Glutamatergic neuron (in vitro differentiated cells): Measurements from ENCODE around the gene CEACAM19. TPM values are rescaled to one million over a fixed set of nuclear protein-coding genes. Genes with fewer than 3 reads are reported as not detected.
"Not testable (repeated sequence)": the region's sequence is repeated elsewhere in the genome, so short reads cannot be mapped to it uniquely, and the experiment has no call there.

Source experiments
- DNase-seq: peaks from one replicate; pipeline ENCODE4 v3.0.0; 2022
- H3K27ac Mint-ChIP-seq: one replicate; pipeline ENCODE4 v1.8.0; 2020; ENCODE audit warnings: mild to moderate bottlenecking, mixed read lengths, inconsistent platforms; ENCODE audit not compliant: unreplicated experiment
- H3K27me3 Mint-ChIP-seq: one replicate; pipeline ENCODE4 v1.8.0; 2020; ENCODE audit warnings: mild to moderate bottlenecking, moderate library complexity, mixed read lengths, inconsistent platforms; ENCODE audit not compliant: unreplicated experiment
- H3K36me3 Mint-ChIP-seq: one replicate; pipeline ENCODE4 v1.8.0; 2020; ENCODE audit warnings: mild to moderate bottlenecking, mixed read lengths, inconsistent platforms; ENCODE audit not compliant: unreplicated experiment
- H3K4me1 Mint-ChIP-seq: one replicate; pipeline ENCODE4 v1.8.0; 2020; ENCODE audit warnings: mild to moderate bottlenecking, low read depth, mixed read lengths, inconsistent platforms; ENCODE audit not compliant: unreplicated experiment
- H3K4me3 Mint-ChIP-seq: one replicate; pipeline ENCODE4 v1.8.0; 2020; ENCODE audit warnings: mild to moderate bottlenecking, mixed read lengths, inconsistent platforms; ENCODE audit not compliant: unreplicated experiment
- H3K9me3 Mint-ChIP-seq: one replicate; pipeline ENCODE4 v1.8.0; 2020; ENCODE audit warnings: mild to moderate bottlenecking, moderate library complexity, mixed read lengths, inconsistent platforms; ENCODE audit not compliant: unreplicated experiment
- total RNA-seq: library from RNA; stranded (reverse); fragmentation: NEBNext Ultra II Directional; extraction: Animal tissue kit (Norgen Biotek cat#: 25700); gene quantifications from one replicate; pipeline ENCODE4 v1.2.1, GENCODE V29; 2021; ENCODE audit not compliant: unreplicated experiment
- TF ChIP-seq, protein P1 (sequence below): fragments of 200-600 bp; sonication (generic); IDR thresholded peaks from one replicate; pipeline ENCODE4 v1.5.0; 2021; ENCODE audit not compliant: partially characterized antibody, unreplicated experiment

CEACAM19 gene
- total RNA-seq, 1 donor from 2014 or later: 1.5 TPM

DNA sequence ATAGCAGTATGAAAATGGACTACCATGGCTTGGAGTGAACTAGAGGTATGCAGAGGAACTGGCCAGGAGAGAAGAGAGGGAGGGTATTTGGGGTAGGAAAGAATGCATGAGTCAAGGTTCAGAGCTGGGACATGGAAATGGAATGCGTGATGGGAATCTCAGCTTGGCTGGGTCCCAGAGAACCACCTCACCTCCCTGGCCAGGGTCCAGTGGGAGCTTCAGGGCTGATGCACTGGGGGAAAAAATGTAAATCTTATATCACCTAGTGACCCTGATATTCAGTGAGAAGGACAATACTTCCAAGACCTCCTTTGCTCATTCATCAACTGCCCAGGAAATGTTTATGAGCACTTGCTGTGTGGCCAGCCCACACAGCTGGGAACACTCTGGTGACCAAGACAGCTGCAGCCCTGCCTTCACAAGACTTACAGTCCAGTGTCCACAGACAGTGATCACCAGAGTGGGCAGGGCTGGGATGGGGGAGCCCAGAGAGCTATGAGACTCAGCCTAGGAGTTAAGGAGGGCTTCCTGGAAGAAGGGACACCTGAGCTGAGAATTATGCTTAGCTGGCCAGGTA, 45.1 kb upstream of the CEACAM19 start:
- Mint-ChIP-seq H3K36me3 (peaks cover 3% of the 10 kb centered on the region), H3K9me3 (peaks cover 4% of the 10 kb centered on the region), H3K4me3 (no peak overlapping the region), H3K27ac (no peak overlapping the region), H3K4me1 (no peaks in the 10 kb centered on the region), H3K27me3 (peaks cover 4% of the 10 kb centered on the region)
- no peak for DNase-seq
- TF ChIP-seq, protein P1, sequence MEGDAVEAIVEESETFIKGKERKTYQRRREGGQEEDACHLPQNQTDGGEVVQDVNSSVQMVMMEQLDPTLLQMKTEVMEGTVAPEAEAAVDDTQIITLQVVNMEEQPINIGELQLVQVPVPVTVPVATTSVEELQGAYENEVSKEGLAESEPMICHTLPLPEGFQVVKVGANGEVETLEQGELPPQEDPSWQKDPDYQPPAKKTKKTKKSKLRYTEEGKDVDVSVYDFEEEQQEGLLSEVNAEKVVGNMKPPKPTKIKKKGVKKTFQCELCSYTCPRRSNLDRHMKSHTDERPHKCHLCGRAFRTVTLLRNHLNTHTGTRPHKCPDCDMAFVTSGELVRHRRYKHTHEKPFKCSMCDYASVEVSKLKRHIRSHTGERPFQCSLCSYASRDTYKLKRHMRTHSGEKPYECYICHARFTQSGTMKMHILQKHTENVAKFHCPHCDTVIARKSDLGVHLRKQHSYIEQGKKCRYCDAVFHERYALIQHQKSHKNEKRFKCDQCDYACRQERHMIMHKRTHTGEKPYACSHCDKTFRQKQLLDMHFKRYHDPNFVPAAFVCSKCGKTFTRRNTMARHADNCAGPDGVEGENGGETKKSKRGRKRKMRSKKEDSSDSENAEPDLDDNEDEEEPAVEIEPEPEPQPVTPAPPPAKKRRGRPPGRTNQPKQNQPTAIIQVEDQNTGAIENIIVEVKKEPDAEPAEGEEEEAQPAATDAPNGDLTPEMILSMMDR: no peak

DNA sequence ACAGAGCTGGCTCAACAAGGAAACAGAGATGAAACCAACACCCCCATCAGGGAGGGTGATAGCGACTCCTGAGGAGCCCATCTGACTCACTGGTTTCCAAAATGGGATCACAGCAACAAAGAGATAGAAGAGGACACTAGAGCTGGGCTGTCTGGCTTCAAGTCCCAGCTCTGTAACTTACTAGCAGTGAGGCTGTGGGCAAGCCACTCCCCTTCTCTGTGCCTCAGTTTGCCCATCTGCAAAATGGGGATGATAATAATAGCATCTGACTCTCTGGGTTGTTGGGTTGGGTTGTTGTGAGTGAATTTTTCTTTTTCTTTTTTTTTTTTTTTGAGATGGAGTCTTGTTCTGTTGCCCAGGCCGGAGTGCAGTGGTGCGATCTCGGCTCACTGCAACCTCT, 43.7 kb upstream of the CEACAM19 start:
- Mint-ChIP-seq H3K4me3 (no peak overlapping the region), H3K27me3 (peaks cover 4% of the 10 kb centered on the region), H3K9me3 (peaks cover 4% of the 10 kb centered on the region), H3K27ac (no peak overlapping the region), H3K36me3 (peaks cover 3% of the 10 kb centered on the region), H3K4me1 (no peaks in the 10 kb centered on the region)
- TF ChIP-seq, protein P1: no peak
- DNase-seq: no peak

DNA sequence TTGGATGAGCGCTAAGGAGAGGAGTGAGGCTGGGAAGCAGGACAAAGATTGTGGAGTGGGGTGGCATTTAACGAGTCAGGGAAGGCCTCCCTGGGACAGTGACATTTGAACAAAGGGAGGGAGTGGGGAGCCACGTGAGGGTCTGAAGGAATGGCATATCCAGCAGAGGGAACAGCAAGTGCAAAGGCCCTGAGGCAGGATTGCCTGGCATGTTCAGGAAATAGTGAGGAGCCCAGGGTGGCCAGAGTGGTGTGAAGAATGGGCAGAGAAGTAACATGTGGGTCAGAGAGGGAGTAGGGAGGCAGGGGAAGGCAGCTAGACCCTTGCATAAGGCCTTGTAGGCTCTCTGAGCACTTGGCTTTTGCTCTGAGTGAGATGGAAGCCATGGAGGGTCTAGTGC, 42.5 kb upstream of the CEACAM19 start:
- Mint-ChIP-seq H3K4me3 (no peak overlapping the region), H3K27ac (no peak overlapping the region), H3K36me3 (peaks cover 3% of the 10 kb centered on the region), H3K4me1 (no peaks in the 10 kb centered on the region), H3K27me3 (peaks cover 4% of the 10 kb centered on the region), H3K9me3 (peaks cover 4% of the 10 kb centered on the region)
- TF ChIP-seq, protein P1: no peak
- no peak for DNase-seq

DNA sequence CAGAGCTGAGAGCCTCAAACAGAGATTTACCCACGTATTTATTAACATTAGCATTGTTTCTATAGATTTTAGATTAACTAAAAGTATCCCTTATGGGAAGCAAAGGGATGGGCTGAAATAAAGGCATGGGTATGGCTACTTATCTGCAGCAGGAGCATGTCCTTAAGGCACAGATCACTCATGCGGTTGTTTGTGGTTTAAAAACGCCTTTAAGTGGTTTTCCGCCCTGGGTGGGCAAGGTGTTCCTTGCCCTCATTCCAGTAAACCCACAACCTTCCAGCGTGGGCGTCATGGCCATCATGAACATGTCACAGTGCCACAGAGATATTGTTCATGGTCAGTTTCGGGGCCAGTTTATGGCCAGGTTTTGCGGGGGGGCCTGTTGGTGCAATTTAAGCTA, 39.7 kb upstream of the CEACAM19 start:
- H3K27ac Mint-ChIP-seq, H3K27me3 Mint-ChIP-seq, H3K4me3 Mint-ChIP-seq, H3K9me3 Mint-ChIP-seq, DNase-seq, H3K4me1 Mint-ChIP-seq, H3K36me3 Mint-ChIP-seq: not testable (repeated sequence)

DNA sequence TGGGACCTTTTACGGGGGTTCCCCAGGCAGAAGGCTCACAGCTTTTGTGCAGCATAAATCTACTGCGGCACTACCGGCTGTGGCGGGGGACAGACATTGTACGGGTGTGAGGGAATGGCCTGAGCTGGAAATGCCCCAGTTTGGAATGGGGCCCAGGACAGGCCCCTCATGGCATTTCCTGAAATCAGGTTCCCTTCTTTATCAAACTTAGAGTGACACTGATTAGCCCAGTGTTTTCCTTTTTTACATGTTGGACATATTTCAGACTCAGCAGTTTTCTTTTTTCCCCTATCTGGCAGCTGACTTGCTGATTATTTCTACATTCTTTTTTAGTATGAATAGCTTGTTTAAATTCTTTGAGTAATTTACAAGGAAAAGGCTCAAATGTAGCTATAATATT, 37.2 kb upstream of the CEACAM19 start:
- H3K27ac Mint-ChIP-seq, DNase-seq: not testable (repeated sequence)

DNA sequence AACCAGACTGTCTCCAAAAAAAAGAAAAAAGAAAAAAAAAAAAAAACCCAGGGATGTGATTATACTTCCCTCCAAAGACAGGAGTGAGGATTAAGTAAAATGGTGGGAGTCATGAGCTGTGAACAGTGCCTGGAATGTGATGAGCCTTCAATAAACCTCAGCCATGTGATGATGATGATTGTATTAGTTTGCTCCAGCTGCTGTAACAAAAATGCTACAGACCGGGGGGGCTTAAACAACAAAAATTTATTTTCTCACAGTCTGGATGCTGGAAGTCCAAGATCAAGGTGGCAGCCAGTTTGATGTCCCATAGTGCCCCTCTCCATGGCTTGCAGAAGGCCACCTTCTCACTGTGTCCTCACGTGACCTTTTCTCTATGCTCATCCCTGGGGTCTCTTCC, 36.5 kb upstream of the CEACAM19 start:
- DNase-seq: no peak
- H3K4me3 Mint-ChIP-seq: no peak overlapping the region
- peaks cover 4% of the 10 kb centered on the region for H3K4me1 Mint-ChIP-seq
- TF ChIP-seq, protein P1: no peak
- H3K9me3 Mint-ChIP-seq: no peaks in the 10 kb centered on the region
- no peak overlapping the region for H3K27ac Mint-ChIP-seq
- H3K36me3 Mint-ChIP-seq: no peaks in the 10 kb centered on the region
- H3K27me3 Mint-ChIP-seq: no peaks in the 10 kb centered on the region

More for the DNA sequence above, 37.2 kb upstream of the CEACAM19 start:
- not testable (repeated sequence) for H3K36me3 Mint-ChIP-seq, H3K4me3 Mint-ChIP-seq, H3K9me3 Mint-ChIP-seq, H3K27me3 Mint-ChIP-seq, H3K4me1 Mint-ChIP-seq
